ENCODE results near the gene PTPRG. TPM values are rescaled to one million over a fixed set of nuclear protein-coding genes. Genes with fewer than 3 reads are reported as not detected.

Gene PTPRG
- total and polyA plus RNA-seq, 4 donors = 3.6 to 35.6 (median 8.1) TPM

DNA sequence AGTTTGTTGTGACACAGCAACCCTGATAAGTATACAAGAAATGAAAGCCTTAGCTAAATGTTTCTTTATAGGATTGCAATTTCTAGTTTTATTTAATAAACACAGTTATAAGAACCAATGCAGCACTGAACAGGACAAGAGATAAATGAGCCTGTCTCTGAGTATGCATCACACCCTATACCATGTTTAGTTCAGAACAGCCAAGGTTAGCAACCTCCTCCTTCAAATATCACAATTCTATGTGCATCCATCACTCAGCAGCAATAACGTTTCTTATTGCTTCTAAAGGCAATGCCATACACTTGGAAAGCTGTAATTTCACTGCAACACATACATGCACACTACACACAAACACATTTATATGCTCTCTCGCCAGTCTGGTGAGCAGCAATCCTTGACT lies 280.6 kb downstream of the PTPRG start (continued):
- no peak for TF ChIP-seq FOXA1 (IDR thresholded peaks at IDR 0.05)

DNA sequence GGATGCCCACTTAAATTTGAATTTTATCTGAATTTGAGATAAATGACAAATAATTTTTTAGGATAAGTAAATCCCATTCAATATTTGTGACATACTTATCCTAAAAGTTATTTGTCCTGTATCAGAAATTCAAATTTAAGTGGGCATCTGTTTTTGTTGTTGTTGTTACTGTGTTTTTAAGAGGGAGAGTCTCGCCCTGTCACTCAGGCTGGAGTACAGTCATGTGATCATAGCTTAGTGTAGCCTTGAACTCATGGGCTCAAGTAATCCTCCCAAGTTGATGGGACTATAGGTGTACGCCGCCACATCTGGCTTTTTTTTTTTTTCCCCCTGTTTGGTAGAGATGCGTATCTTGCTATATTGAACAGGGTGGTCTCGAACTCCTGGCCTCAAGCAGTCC lies 283.0 kb downstream of the PTPRG start:
- Histone ChIP-seq H3K27ac (ENCODE audit: low read depth in 1 of 2, low read length in 2 of 2) (no peak overlapping the region), H3K4me3 (ENCODE audit: low read depth in 1 of 3, low read length in 3 of 3) (no peak overlapping the region), H3K9ac (ENCODE audit: low read depth in 1 of 2, low read length in 2 of 2) (no peak overlapping the region), H3K27me3 (ENCODE audit: control insufficient read depth in 4 of 4, insufficient read depth in 4 of 4, low read length in 3 of 4) (no peaks in the 10 kb centered on the region), H3K4me1 (ENCODE audit: control insufficient read depth in 4 of 4, insufficient read depth in 4 of 4, low read length in 3 of 4) (peaks cover 5 to 23% (median 18%) of the 10 kb centered on the region in 4 donors), H3K9me3 (ENCODE audit: control insufficient read depth in 4 of 4, low read length in 3 of 4) (no peaks in the 10 kb centered on the region), H3K36me3 (ENCODE audit: control insufficient read depth in 4 of 4, insufficient read depth in 3 of 4, low read depth in 1 of 4, low read length in 3 of 4) (no peaks in the 10 kb centered on the region)
- no peak for TF ChIP-seq FOXA1 (IDR thresholded peaks at IDR 0.05)
- TF ChIP-seq, protein P1, sequence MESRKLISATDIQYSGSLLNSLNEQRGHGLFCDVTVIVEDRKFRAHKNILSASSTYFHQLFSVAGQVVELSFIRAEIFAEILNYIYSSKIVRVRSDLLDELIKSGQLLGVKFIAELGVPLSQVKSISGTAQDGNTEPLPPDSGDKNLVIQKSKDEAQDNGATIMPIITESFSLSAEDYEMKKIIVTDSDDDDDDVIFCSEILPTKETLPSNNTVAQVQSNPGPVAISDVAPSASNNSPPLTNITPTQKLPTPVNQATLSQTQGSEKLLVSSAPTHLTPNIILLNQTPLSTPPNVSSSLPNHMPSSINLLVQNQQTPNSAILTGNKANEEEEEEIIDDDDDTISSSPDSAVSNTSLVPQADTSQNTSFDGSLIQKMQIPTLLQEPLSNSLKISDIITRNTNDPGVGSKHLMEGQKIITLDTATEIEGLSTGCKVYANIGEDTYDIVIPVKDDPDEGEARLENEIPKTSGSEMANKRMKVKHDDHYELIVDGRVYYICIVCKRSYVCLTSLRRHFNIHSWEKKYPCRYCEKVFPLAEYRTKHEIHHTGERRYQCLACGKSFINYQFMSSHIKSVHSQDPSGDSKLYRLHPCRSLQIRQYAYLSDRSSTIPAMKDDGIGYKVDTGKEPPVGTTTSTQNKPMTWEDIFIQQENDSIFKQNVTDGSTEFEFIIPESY (IDR thresholded peaks at IDR 0.05) = no peak
- no peak for TF ChIP-seq EGR1 (IDR thresholded peaks at IDR 0.05; ENCODE audit: low read depth in 2 of 2)
- TF ChIP-seq FOXA2 (IDR thresholded peaks at IDR 0.05) = no peak
- TF ChIP-seq GABPA (IDR thresholded peaks at IDR 0.05 in 1 of 2, conservative IDR thresholded peaks at IDR 0.05 in 1 of 2) = no peak
- no peak for TF ChIP-seq NR2F2 (IDR thresholded peaks at IDR 0.05)
- TF ChIP-seq SP1 (IDR thresholded peaks at IDR 0.05) = no peak
- no peak for DNase-seq (ENCODE audit: low spot score)
- 98% methylated on average over 5 of the region's 5 CpGs for WGBS

DNA sequence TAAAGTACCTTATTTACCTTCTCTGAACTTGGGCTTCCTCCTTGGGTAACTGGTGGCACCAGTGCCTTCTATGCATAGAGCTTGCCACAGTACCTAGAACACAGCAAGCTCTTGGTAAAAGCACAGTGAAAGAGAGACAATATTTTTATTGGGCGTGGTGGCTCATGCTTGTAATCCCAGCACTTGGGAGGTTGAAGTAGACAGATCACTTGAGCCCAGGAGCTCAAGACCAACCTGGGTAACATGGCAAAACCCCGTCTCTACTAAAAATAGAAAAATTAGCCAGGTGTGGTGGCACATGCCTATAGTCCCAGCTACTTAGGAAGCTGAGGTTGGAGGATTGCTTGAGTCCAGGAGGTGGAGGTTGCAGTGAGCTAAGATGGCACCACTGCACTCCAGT lies 285.1 kb downstream of the PTPRG start:
- DNase-seq (ENCODE audit: low spot score) = no peak
- no peaks in the 10 kb centered on the region for H3K36me3 ChIP-seq (ENCODE audit: control insufficient read depth in 4 of 4, insufficient read depth in 3 of 4, low read depth in 1 of 4, low read length in 3 of 4)
- no peak overlapping the region for H3K27ac ChIP-seq (ENCODE audit: low read depth in 1 of 2, low read length in 2 of 2)
- 91% methylated on average over 2 of the region's 2 CpGs for WGBS
- H3K4me1 ChIP-seq (ENCODE audit: control insufficient read depth in 4 of 4, insufficient read depth in 4 of 4, low read length in 3 of 4) = peaks cover 5 to 22% (median 17%) of the 10 kb centered on the region in 4 donors
- H3K4me3 ChIP-seq (ENCODE audit: low read depth in 1 of 3, low read length in 3 of 3) = no peak overlapping the region
- no peak overlapping the region for H3K9ac ChIP-seq (ENCODE audit: low read depth in 1 of 2, low read length in 2 of 2)
- TF ChIP-seq, protein P2, sequence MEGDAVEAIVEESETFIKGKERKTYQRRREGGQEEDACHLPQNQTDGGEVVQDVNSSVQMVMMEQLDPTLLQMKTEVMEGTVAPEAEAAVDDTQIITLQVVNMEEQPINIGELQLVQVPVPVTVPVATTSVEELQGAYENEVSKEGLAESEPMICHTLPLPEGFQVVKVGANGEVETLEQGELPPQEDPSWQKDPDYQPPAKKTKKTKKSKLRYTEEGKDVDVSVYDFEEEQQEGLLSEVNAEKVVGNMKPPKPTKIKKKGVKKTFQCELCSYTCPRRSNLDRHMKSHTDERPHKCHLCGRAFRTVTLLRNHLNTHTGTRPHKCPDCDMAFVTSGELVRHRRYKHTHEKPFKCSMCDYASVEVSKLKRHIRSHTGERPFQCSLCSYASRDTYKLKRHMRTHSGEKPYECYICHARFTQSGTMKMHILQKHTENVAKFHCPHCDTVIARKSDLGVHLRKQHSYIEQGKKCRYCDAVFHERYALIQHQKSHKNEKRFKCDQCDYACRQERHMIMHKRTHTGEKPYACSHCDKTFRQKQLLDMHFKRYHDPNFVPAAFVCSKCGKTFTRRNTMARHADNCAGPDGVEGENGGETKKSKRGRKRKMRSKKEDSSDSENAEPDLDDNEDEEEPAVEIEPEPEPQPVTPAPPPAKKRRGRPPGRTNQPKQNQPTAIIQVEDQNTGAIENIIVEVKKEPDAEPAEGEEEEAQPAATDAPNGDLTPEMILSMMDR (IDR thresholded peaks at IDR 0.05; ENCODE audit: low read depth, low read length, missing input control) = no peak
- TF ChIP-seq, protein P3, sequence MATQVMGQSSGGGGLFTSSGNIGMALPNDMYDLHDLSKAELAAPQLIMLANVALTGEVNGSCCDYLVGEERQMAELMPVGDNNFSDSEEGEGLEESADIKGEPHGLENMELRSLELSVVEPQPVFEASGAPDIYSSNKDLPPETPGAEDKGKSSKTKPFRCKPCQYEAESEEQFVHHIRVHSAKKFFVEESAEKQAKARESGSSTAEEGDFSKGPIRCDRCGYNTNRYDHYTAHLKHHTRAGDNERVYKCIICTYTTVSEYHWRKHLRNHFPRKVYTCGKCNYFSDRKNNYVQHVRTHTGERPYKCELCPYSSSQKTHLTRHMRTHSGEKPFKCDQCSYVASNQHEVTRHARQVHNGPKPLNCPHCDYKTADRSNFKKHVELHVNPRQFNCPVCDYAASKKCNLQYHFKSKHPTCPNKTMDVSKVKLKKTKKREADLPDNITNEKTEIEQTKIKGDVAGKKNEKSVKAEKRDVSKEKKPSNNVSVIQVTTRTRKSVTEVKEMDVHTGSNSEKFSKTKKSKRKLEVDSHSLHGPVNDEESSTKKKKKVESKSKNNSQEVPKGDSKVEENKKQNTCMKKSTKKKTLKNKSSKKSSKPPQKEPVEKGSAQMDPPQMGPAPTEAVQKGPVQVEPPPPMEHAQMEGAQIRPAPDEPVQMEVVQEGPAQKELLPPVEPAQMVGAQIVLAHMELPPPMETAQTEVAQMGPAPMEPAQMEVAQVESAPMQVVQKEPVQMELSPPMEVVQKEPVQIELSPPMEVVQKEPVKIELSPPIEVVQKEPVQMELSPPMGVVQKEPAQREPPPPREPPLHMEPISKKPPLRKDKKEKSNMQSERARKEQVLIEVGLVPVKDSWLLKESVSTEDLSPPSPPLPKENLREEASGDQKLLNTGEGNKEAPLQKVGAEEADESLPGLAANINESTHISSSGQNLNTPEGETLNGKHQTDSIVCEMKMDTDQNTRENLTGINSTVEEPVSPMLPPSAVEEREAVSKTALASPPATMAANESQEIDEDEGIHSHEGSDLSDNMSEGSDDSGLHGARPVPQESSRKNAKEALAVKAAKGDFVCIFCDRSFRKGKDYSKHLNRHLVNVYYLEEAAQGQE (IDR thresholded peaks at IDR 0.05) = no peak
- no peak for TF ChIP-seq TAF1 (conservative IDR thresholded peaks at IDR 0.05)
- TF ChIP-seq, protein P4, sequence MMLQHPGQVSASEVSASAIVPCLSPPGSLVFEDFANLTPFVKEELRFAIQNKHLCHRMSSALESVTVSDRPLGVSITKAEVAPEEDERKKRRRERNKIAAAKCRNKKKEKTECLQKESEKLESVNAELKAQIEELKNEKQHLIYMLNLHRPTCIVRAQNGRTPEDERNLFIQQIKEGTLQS (IDR thresholded peaks at IDR 0.05) = no peak
- TF ChIP-seq FOXA1 (IDR thresholded peaks at IDR 0.05) = no peak
- TF ChIP-seq RAD21 (IDR thresholded peaks at IDR 0.05) = no peak
- TF ChIP-seq SP1 (IDR thresholded peaks at IDR 0.05) = no peak
- TF ChIP-seq YY1 (IDR thresholded peaks at IDR 0.05) = no peak
- no peak for TF ChIP-seq EGR1 (IDR thresholded peaks at IDR 0.05; ENCODE audit: low read depth in 2 of 2)
- TF ChIP-seq NR2F2 (IDR thresholded peaks at IDR 0.05) = no peak
- TF ChIP-seq, protein P5, sequence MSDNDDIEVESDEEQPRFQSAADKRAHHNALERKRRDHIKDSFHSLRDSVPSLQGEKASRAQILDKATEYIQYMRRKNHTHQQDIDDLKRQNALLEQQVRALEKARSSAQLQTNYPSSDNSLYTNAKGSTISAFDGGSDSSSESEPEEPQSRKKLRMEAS (IDR thresholded peaks at IDR 0.05) = no peak
- no peak for TF ChIP-seq FOXA2 (IDR thresholded peaks at IDR 0.05)
- TF ChIP-seq, protein P1 (IDR thresholded peaks at IDR 0.05) = no peak
- TF ChIP-seq GABPA (IDR thresholded peaks at IDR 0.05 in 1 of 2, conservative IDR thresholded peaks at IDR 0.05 in 1 of 2) = no peak
- TF ChIP-seq HNF4A (conservative IDR thresholded peaks at IDR 0.05) = no peak
- H3K9me3 ChIP-seq (ENCODE audit: control insufficient read depth in 4 of 4, low read length in 3 of 4) = no peaks in the 10 kb centered on the region
- H3K27me3 ChIP-seq (ENCODE audit: control insufficient read depth in 4 of 4, insufficient read depth in 4 of 4, low read length in 3 of 4) = no peaks in the 10 kb centered on the region

Data from liver (tissue), 9 donors.